NOMO-1 treated with dmso at 0.1 percent for 144 hours (cell line): ENCODE measurements around the gene HNRNPA3.
A peak's percentile ranks its signal among the peaks of the same experiment; 100 is the strongest.
"Not testable (repeated sequence)": the region's sequence is repeated elsewhere in the genome, so short reads cannot be mapped to it uniquely, and the experiment has no call there.

Experiments used
- DNase-seq: peaks from one replicate; lab custom pipeline; 2025; ENCODE audit not compliant: unreplicated experiment; lab: John Stamatoyannopoulos, UW

HNRNPA3 gene

DNA sequence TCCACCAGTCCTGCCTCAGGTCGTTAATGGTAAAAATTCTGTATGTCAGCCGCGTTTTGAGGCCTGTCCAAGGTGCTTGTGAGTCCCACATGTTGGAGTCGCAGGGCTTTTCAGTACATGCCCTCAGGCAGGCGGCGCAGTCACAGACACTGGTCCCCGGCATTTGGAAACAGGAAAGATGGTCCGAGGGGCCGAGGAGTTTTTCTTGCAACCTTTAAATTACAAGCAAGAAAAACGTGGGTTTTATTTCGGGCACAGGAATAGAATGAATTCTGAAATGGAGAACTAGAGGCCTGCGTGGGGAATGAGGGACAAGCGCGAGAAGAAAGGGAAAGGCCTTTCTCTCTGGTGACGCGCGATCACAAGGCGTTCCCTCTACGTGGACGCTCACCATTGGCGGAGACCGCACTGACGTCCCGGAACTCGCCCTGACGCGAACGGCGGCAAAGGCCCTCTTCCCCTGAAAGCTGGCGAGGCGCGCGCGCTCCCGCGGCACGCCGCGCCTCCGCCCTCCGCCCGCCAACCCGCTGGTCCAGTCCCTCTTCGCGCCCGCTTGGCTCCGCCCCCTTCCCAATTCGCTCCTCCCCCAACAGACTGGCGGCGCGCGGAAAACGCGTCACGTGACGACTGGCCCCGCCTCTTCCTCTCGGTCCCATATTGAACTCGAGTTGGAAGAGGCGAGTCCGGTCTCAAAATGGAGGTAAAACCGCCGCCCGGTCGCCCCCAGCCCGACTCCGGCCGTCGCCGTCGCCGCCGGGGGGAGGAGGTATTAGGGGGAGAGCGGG lies at the start of gene HNRNPA3:
Gene HNRNPA3 (plus strand): TSS at position 689 of the 785 bp plus-strand sequence. CDS start 6 bp downstream, at position 695.
- DNase-seq = peak; percentile 98

DNA sequence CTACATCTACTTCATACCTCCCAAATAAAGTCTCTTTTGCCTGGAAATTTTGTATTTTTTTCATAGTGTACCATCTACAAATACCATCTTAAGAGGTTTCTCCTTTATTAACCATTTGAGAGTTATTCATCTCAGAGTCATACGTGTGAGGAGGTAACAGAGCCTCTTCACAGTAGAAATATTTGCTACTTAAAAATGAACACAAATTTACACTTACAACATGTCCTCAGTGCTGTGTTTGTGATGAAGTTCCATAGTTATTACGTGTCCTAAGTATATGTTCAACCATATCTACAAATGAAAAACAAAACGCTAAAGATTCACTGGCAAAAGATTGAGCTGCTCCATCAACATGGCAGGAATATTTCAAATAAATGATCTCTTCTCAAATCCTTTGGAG lies 48.5 kb upstream of the HNRNPA3 start:
- no peak for DNase-seq

DNA sequence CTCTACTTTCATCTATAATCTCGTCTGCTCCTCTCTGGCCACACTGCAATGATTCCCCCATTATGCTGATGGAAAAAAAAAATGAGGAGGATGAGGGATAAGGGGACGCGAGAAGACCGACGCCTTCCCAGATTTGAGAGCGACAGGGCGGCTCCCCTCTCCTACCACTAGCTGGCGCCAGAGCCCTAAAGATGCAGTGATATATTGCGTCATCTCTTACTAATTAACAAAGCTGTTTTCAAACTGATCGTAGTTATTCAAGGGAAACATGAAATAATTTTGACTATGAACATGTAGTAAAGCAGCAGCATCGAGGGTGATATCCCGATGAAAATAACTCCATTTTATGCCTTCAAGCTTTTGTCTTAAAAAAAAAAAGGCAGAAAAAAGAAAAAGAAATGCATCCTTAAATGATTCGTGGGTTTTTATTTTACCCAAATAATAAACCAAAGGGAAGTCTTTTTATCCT lies 48.0 kb upstream of the HNRNPA3 start:
- DNase-seq = peak; percentile 50

DNA sequence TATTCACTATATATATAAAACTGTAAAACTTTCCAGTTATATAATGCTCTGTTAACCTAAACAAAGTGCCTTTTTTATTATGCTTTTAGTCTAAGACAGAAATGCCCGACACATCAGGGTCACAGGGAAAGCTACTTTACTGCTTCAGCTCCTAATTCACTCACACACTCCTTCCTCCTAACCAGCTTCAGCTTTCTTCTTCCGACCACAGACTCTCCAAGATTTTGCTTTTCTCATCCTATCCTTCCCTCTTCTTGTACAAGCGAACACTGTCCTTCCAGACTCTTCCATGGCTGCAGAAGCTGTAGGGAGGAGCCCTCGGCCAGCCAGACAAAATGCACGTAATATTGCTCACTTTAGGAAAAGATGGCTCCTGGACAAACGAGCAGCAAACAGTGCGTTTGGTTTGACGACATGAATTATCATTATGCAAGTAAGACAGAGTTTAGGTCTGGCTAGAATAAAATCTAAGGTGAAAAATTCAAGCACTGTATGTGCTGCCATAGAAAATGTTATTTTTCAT lies 47.5 kb upstream of the HNRNPA3 start:
- DNase-seq = no peak

DNA sequence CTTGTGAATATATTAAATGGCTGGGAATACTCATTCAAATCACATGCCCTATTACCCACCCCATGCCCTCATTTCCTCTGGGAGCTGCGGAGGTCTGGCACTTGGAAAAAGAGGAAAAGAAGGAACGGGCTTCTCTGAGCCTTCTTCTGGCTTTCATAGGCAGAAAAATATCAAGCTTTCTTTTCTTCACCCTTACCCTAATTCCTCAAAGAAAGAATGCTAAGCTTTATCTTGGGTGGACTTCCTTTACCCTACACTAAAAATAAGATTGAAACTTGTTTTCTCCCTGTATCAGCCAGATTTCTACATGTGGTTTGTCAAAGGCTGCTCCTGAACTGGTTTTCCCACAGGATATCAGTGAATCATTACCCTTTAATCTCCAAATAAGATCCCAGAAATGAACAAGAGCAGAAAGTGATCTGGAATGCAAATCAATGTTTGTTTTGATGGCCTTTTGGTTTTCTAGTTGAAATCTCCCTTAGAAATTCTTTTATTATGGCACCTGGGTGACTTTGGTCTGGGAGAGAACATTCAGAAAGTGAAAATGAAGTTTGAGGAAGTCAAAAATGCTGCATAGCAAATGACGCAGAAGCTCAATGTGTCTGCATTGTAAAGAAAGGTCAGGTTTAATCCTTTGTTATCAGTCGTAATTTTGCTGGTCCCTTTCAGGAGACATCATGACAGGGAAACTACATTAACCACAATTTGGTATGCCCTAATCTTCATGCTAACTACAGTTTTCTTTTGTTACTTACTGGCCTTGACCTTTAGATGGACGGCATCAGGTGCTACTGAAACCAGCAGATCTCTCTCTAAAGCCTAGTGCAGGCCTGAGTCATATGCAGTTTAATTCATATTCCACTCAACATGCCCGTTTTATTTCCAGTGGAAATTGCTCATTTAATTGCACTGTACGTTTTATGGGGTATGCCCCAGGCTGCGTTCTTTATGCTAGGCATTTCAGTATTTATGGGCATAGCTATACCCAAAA lies 46.6 kb upstream of the HNRNPA3 start:
- DNase-seq = no peak

DNA sequence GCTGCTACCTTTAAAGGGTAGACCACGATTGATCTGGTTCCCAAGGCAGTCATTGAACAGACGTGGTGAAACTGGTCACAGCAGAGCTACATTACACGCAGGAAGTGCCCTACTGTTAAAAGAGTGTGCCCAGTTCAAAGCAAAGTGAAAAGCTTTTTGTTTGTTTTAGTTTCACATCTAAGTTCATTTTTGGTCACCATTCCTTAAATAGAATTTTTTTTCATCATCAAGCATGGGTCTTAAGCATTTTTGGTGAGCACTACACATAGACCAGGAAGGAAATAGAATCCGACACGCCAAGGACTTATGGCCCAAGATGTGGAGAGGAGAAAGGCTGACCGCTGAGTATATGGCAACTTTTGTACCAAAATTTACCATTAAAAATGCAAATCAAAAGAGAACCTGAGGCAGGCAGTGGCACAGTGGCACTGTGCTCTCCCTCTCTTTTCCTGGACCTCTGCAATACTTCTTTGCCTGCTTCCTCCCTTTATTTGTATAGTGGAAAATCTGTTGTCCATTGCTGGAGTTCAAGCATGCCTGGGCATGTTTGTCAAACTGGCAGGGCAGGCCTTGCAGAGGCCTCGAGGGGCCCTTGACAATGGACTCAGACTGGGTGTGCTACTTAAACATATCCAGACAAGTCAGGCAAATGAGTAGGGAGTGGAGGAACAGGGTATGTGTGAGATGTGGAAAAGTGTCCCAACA lies 42.6 kb upstream of the HNRNPA3 start:
- no peak for DNase-seq

DNA sequence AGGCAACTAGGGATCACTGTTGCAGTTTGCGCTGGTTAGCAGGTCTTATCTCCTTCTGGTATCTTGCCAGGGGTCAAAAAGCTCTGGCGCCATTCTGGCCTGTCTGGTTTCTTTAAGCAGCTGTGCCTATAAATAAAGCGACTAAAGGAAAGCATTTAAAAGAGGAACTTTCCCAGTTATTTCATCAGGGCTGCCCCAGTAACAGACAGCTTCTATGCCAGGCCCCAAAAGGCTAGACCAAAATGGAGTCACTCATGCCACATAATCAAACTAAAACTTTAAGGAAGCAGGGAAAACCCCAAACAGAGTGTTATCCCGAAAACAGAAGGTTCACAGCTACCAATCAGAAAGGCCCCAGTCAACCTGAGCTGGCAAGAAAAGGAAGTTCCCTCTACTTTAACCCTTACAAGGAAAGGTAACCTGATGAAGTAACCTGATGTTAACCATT lies 41.2 kb upstream of the HNRNPA3 start:
- peak; percentile 62 for DNase-seq

DNA sequence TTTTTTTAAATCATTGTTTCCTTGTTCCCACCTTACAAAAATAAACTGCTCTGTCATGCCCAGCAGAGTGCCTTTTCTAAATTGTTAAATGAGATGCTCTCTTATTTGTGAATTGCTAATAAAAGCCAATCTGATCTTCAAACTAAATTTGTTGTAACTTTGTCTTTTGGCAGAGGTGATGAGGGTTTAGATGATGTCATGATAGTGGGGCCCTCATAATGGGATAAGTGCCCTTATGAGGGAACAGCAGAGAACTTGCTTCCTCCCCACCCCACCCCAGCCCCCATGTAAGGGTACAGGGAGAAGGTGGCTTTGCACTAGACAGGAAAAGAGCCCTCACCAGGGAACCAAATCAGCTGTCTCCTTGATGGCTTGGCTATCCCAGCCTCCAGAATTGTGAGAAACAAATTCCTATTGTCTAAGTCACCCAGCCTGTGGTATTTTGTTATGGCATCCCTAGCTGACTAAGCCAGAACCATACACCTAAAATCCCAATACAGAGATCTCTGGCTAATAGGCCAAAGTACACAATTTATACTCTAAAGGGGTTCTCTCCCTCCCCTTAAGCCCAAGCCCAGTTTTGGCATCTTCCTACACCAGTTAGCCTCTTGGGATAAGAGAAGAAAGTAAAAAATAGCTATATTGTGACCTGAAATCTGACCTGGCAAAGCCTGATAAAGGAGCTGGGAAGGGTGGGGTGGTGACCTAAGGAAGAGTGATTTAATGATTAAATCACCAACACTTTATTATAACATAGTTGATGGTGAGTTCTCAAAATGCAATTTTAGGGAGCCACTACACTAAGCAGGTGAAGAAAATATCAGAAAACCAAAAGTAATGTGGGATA lies 40.3 kb upstream of the HNRNPA3 start:
- no peak for DNase-seq

DNA sequence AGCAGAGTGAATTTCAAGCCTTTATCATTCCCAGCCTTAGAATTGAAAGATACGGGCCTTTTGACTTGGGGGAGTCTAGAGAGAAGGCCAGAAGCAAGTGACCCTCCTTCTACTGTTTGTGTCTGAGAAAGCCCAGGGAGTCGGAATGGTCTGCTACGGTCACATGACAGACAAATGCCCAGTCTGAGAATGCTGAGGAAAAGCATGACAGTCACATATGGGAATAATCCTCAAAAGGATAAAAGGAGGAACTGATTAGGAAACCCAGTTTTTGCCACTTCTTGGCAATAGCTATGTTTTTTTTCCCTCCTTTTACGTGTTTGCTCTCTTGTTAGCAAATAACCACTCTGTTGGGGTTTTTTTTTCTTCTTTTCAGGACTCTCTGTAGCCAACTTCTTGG lies 38.1 kb upstream of the HNRNPA3 start:
- no peak for DNase-seq

DNA sequence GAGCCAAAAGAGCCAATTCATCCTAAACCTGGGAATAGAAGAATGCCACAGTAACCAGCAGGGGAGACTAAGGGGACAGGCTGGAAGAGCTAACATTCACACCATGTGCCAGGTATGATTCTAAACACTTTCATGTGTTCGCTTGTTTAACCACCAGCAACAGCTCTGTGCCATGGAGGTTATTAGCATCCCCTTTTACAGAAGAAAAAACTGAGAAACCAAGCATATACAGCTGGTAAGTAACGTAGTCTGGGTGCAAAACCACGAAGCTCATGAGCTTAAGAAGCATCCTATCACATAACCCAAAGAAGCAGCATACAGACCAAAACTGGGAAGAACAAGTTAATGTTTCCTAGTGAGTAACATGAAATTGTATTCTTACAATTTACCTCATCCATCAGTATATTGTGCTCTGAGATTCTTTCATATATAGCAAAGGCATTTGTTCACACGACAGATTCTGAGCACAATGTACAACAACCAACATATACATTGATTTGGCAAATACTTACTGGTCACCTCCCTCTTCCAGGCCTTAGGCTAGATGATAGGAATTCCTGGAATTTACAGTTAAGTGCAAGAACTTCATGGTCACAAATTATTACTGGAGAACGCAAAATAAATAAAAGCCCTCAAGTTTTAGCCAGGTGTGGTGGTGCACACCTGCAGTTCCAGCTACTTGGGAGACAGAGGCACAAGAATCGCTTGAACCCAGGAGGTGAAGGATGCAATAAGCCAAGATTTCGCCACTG lies 36.5 kb upstream of the HNRNPA3 start:
- no peak for DNase-seq

DNA sequence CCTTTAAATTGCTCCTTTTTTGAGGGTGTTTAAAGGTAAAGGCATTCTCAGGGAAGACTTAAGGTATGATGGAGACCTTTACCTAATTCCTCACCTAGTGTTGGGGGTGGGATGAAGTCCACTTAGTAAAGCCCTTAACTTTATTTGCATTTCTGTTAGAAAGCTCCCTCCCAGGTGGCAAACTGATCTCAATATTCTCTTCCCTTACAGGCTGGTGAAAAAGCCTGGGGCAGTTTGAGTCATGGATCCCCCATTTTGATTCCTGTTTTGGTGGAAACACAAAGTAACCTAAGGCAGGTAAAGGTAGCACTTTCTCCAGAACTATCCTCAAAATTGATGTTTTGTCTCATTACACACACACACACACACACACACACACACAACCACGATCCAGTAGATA lies 33.8 kb upstream of the HNRNPA3 start:
- DNase-seq = no peak

DNA sequence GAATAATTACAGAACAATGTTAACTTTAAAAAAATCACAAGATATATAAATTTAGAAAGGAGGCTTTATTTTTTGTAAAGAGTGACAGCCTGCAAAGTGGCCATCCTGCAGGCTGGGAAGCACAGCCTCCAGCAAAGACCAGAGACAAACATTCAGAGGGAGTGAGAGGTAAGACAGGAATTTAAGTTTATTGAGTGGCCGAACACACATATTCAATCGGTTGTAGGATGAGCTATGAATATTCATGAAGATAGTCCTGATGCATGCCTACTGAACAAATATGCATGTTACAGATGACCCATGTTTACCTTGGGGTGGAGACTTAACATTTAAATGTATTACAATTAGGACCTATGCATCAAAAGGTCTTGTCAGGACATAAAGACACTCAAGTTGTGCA lies 33.4 kb upstream of the HNRNPA3 start:
- no peak for DNase-seq

DNA sequence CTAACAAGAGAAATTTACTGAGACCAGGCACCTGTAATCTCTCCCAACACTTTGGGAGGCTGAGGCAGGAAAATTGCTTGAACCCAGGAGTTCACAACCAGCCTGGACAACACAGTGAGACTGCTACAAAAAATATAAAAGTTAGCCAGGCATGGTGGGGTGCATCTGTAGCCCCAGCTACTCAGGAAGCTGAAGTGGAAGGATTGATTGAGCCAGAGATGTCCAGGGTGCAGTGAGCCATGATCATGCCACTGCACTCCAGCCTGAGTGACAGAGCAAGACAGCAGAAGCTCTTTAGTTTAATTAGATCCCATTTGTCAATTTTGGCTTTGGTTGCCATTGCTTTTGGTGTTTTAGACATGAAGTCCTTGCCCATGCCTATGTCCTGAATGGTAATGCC lies 32.9 kb upstream of the HNRNPA3 start:
- not testable (repeated sequence) for DNase-seq

DNA sequence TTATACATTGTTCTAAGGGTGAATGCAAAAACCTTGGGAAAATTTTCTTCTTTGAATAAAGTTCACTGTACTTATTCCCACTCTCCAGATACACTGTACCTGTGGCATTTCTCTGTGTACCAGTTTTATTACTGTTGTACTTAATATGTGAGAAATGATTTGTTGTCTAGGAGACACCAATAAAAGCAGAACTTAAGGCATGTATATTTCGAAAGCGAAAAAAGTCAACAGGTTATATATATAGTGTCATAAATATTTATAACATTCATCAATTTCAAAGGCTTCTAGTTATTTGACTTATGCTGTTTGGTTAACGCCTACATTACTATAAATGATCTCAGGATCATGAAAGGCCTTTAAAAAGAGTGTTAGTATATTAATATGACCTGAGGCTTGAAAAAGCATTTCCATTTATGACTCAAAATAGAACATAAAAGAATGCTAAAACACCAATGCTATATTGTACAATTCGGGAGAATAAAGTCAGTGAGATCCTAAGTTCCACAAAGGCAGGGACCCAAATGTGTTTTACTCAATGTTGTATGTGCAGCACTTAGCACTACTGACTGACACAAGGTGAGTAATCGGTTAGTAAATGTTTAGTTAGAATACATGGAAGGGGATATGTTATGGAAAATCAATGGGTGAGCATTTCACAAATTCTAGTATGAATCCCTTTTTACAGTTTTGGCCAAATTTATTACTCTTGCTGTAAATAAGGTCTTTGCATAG lies 32.2 kb upstream of the HNRNPA3 start:
- no peak for DNase-seq

DNA sequence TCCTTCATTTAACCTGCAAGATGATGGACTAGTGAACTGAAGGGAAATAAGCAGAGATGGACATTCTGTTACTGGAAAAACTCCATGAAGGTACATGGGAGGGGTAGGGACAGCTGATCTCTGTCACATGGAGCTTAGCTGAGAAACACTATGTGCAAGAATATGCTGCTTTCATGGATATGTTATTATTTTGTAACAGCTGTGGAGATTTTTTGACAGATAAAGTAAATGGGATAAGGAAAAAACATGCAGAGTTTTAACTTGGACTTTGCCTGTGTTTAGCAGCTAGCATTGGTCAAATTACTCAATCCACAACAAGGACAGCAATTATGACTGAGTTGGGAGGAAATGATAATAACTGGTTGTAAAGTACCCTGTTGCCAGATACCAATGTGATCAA lies 28.7 kb upstream of the HNRNPA3 start:
- no peak for DNase-seq

DNA sequence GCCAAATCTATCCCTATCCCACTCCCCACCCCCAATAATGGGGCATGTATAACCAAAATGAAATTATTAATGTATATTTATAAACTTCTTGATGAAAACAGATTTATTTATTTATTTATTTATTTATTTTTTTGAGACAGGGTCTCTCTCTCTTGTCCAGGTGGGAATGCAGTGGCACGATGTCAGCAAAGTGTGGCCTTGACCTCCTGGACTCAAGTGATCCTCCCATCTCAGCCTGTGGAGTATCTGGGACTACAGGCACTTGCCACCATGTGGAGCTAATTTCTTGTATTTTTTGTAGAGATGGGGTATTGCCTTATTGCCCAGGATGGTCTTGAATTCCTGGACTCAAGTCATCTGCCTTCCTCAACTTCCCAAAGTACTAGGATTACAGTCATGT lies 28.0 kb upstream of the HNRNPA3 start:
- no peak for DNase-seq

DNA sequence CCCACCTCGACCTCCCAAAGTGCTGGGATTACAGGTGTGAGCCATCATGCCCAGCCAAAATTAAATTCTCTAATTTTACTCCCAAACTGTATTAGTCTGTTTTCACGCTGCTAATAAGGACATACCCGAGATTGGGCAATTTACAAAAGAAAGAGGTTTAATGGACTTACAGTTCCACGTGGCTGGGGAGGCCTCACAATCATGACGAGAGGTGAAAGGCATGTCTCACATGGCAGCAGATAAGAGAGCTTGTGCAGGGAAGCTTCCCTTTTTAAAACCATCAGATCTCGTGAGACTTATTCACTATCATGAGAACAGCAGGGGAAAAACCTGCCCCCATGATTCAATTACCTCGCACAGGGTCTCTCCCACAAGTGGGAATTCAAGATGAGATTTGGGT lies 26.6 kb upstream of the HNRNPA3 start:
- not testable (repeated sequence) for DNase-seq

DNA sequence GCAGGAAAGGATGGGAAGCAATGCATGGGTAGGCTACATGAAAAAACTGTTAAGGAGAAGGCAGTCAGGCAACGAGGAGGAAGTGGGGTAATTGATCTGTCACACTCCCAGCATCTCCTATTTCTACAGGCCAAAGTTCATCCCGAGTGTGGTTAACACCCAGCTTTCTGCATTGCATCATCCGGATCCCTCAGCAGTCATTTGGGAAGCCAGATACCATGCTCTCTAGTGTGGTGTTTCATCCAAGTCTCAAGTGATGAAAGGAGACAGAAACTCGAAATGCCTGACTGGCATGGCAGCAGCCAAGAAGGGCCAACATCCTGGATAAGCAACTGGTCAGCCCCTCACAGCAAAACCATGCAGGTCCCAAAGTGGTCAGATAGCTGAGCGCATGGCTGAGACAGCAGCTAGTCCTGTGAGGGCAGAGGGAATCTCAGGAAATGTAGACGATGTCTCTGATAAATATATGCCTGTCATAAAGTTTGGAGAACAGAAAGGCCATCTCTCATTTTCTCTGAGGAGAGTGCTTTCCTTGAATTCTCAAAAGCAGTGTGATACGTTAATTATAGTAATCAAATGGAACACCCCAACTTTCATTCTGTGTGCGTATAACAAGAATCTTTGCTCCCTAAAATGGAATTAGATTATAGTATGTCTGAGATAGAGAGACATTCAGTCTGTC lies 24.8 kb upstream of the HNRNPA3 start:
- no peak for DNase-seq
